Measurements from ENCODE around the gene RDH13. TPM values are rescaled to one million over a fixed set of nuclear protein-coding genes. Genes with fewer than 3 reads are reported as not detected.

The RDH13 gene
- total and polyA plus RNA-seq, 8 donors = 13.1 to 124 (median 21.5) TPM

DNA sequence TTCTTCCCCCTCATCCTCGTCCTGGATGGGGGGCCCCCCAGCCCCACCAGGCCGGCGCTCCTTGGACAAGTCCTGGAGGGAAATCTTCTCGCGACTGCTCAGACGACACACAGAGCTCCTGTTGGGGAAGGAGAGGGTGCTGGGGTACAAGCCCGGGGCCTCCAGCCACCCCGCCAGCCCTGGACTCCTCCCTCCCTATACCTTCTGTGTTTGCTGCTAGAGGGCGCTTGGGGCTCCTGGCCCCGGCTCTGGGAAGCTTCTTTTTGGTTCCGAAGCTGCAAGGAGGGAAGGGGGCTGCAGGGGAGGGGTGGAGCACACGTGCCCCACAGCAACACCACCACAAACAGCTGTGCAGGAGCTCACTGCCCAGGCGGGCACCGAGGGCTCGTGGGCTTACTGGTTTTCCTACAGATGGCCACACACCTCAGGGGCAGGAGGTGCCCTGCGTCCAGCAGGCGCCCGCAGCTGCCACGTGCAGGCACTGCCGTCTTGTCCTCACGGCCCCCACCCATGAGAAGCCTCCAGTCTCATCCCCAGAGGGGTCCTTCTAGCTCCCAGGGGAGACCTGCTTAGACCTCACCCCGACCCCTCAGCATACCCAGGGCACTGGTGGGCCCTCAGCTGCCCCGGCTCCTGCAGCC lies 33.2 kb upstream of the RDH13 start:
- no peak for TF ChIP-seq POLR2AphosphoS5 (IDR thresholded peaks at IDR 0.05)
- no peak for TF ChIP-seq EP300 (IDR thresholded peaks at IDR 0.05)
- TF ChIP-seq POLR2A (IDR thresholded peaks at IDR 0.05) = no peak
- TF ChIP-seq, protein P1, sequence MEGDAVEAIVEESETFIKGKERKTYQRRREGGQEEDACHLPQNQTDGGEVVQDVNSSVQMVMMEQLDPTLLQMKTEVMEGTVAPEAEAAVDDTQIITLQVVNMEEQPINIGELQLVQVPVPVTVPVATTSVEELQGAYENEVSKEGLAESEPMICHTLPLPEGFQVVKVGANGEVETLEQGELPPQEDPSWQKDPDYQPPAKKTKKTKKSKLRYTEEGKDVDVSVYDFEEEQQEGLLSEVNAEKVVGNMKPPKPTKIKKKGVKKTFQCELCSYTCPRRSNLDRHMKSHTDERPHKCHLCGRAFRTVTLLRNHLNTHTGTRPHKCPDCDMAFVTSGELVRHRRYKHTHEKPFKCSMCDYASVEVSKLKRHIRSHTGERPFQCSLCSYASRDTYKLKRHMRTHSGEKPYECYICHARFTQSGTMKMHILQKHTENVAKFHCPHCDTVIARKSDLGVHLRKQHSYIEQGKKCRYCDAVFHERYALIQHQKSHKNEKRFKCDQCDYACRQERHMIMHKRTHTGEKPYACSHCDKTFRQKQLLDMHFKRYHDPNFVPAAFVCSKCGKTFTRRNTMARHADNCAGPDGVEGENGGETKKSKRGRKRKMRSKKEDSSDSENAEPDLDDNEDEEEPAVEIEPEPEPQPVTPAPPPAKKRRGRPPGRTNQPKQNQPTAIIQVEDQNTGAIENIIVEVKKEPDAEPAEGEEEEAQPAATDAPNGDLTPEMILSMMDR (IDR thresholded peaks at IDR 0.05) = no peak
- Histone ChIP-seq H3K27ac (no peak overlapping the region), H3K4me3 (no peak overlapping the region), H3K4me1 (peaks cover 0 to 19% (median 0%) of the 10 kb centered on the region in 4 donors), H3K9me3 (no peaks in the 10 kb centered on the region), H3K36me3 (peaks cover 51 to 82% (median 76%) of the 10 kb centered on the region in 4 donors), H3K27me3 (no peaks in the 10 kb centered on the region)
- intact Hi-C loops (cut with DNase I; ENCODE audit: low total_unique reads) = no loop called here
- WGBS, 5 donors = 75 to 87% (median 82%) methylated on average over 14 to 23 of the region's 23 CpGs
- DNase-seq = no peak

DNA sequence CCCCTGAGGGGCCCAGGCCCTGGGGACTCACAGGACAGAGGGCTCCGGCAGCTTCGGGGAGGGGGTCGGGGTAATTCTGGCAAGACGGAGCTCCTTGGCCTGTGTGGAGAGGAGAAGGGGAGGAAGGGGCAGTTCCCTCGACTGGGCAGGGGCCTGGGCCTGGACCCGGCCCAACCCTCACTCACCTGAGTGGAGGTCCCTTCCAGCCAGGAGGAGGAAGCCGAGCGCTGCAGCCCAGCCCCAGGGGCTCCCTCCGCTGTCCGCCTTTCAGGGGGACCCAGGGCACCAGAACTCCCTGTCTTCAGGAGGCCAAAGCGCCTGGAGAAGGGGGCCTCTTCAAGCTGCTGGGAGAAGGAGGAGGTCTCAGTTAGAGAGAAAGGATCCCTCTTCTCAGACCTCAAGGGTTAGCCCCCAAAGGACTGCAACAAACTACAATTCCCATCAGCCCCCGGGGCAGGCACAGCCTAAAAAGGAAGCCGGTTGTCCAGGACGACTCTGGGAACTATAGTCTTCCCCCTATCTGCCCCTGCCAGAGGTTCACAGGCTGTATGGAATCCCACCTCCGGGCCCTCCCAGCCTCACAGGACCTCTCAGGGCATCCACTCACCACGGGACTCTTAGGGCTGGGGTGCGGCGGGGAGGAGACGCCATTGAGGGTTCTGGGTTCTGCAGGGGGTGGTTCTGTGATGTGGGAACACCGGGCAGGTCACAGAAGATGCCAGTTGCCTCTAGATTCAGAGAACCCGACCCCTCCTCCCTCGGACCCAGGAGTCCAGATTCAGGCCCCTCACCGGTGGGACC lies 32.5 kb upstream of the RDH13 start:
- 81 to 92% (median 89%) methylated on average over 16 to 23 of the region's 23 CpGs for WGBS, 5 donors
- Histone ChIP-seq H3K4me3 (no peak overlapping the region), H3K27ac (no peak overlapping the region), H3K4me1 (peaks cover 0 to 19% (median 0%) of the 10 kb centered on the region in 4 donors), H3K36me3 (peaks cover 54 to 82% (median 76%) of the 10 kb centered on the region in 4 donors), H3K9me3 (no peaks in the 10 kb centered on the region), H3K27me3 (no peaks in the 10 kb centered on the region)
- intact Hi-C loops (cut with DNase I; ENCODE audit: low total_unique reads) = no loop called here
- no peak for DNase-seq
- TF ChIP-seq, protein P1 (IDR thresholded peaks at IDR 0.05) = no peak
- TF ChIP-seq EP300 (IDR thresholded peaks at IDR 0.05) (no peak), POLR2AphosphoS5 (IDR thresholded peaks at IDR 0.05) (no peak), POLR2A (IDR thresholded peaks at IDR 0.05) (no peak)

DNA sequence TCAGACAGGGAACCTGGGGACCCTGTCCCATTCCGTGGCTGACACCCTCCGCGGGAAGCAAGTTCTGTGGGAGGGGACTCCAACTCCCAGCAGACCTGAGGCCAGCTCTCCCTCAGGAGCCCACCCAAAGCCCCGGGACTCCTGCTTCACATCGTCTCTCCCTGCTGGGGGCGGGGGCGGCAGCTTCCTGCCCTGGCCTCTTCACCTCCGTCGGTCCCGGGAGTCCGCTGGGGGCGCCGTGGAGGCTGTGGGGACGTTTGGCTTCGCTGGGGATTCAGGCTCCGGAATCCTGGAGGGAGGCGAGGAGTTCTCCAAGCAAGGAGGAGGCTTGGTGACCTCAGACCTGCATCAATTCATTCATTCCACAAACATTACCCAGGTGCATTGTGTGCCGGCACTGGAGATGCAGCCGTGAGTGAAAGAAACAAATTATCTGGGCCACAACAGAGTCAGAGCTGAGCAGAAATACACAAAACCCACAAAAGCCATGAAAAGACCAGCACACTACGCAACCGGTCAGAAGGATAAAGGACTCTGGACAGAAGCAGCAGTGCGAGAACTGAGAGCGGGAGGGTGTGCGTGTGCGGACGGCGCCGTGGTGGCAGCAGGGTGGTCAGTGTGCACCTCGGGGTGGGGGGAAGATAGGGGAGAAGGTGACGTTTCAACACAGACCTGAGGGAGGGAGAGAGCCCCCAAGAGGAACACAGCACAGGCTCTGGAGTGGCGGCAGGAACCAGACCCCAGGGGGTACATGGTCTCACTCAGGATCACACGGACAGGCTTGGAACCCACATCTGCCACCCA lies 31.7 kb upstream of the RDH13 start:
- Histone ChIP-seq H3K4me1 (peaks cover 0 to 16% (median 0%) of the 10 kb centered on the region in 4 donors), H3K27me3 (no peaks in the 10 kb centered on the region), H3K4me3 (no peak overlapping the region), H3K36me3 (peaks cover 55 to 81% (median 74%) of the 10 kb centered on the region in 4 donors), H3K9me3 (no peaks in the 10 kb centered on the region), H3K27ac (no peak overlapping the region)
- intact Hi-C loops (cut with DNase I; ENCODE audit: low total_unique reads) = no loop called here
- no peak for DNase-seq
- WGBS, 5 donors = 86 to 90% (median 90%) methylated on average over 26 to 32 of the region's 32 CpGs
- TF ChIP-seq POLR2A (IDR thresholded peaks at IDR 0.05) (no peak), EP300 (IDR thresholded peaks at IDR 0.05) (no peak), POLR2AphosphoS5 (IDR thresholded peaks at IDR 0.05) (no peak)
- TF ChIP-seq, protein P1 (IDR thresholded peaks at IDR 0.05) = no peak
